K562 (cell line): ENCODE data around the gene RNF152. TPM values are rescaled to one million over a fixed set of nuclear protein-coding genes. Genes with fewer than 3 reads are reported as not detected.

Experiments used
- ATAC-seq: fragments of 200-7000 bp; cut with Tn5 transposase; 3 replicates; pipeline ENCODE4 v1.9.1; 2020; ENCODE audit warnings: moderate library complexity
- BruUV-seq: library from RNA; stranded (reverse); fragments of 400-500 nt; replicated peaks from 2 replicates; lab custom pipeline; 2021; lab: Mats Ljungman, UMichigan
- CTCF ChIA-PET: fragments of 300-600 bp; formaldehyde crosslinking; extraction: SDS; loops from one replicate; lab custom pipeline; 2021; ENCODE audit warnings: low intra/inter-chr PET ratio; lab: Yijun Ruan, JAX
- POLR2A ChIA-PET: fragments of 300-600, 350-650 bp; sonication (Branson Sonifier 250); formaldehyde crosslinking; extraction: SDS; loops from one replicate; lab custom pipeline; 2021; ENCODE audit warnings: antibody characterized with exemption, inconsistent platforms; lab: Yijun Ruan, JAX
- DNase-seq, 4 experiments: peaks; one replicate each; pipeline versions ENCODE4 v3.0.0 to v3.0.0-alpha.2; 2011 to 2018; ENCODE audit warnings: low spot score in 3 of 4, mixed read lengths in 3 of 4; ENCODE audit errors: extremely low read depth in 1 of 4
- FAIRE-seq: peaks from 2 replicates; lab custom pipeline; 2011; peaks lifted over from hg19 to GRCh38; lab: Jason Lieb, UNC
- H2AFZ ChIP-seq: 2 replicates; pipeline ENCODE4 v1.6.0; 2011; ENCODE audit warnings: low read depth, low read length, control low read depth, inconsistent platforms
- H3K27ac ChIP-seq: fragments of 200-600 bp; 3 replicates; pipeline ENCODE4 v1.8.0; 2011; ENCODE audit warnings: low read depth, mild to moderate bottlenecking, control low read depth, inconsistent platforms, low read length, moderate library complexity, mixed read lengths; ENCODE audit errors: extremely low read depth
- H3K27me3 ChIP-seq, 2 experiments: fragments of 300-600 bp in 1 of 2; 2 replicates in 1 of 2; 3 replicates in 1 of 2; pipeline versions ENCODE4 v1.6.0 to v1.8.0; 2011; ENCODE audit warnings: inconsistent platforms in 2 of 2, low read length in 2 of 2, mild to moderate bottlenecking in 1 of 2, mixed read lengths in 1 of 2, moderate library complexity in 1 of 2; ENCODE audit not compliant: control insufficient read depth in 2 of 2, insufficient read depth in 2 of 2
- H3K36me3 ChIP-seq: fragments of 300-600 bp; 3 replicates; pipeline ENCODE4 v1.8.0; 2011; ENCODE audit warnings: mild to moderate bottlenecking, low read length, inconsistent platforms; ENCODE audit not compliant: control insufficient read depth, insufficient read depth
- H3K4me1 ChIP-seq, 2 experiments: fragments of 200-600 bp in 1 of 2; replicated peaks in 1 of 2; 2 replicates in 1 of 2; 3 replicates in 1 of 2; pipeline versions ENCODE4 v1.5.1 to v1.8.0; 2011; ENCODE audit warnings: inconsistent platforms in 2 of 2, low read length in 2 of 2, mild to moderate bottlenecking in 1 of 2, mixed read lengths in 1 of 2, moderate library complexity in 1 of 2; ENCODE audit not compliant: control insufficient read depth in 2 of 2, insufficient read depth in 2 of 2
- H3K4me2 ChIP-seq: 2 replicates; pipeline ENCODE4 v1.6.1; 2011; ENCODE audit warnings: low read length, control low read depth, inconsistent platforms, mixed read lengths; ENCODE audit not compliant: insufficient read depth
- H3K4me3 ChIP-seq: fragments of 200-600 bp; sonication (generic), shearing (Covaris generic); 2 replicates; pipeline ENCODE4 v1.5.1; 2016; ENCODE audit warnings: control low read depth, inconsistent platforms
- H3K79me2 ChIP-seq: fragments of 200-600 bp; 3 replicates; pipeline ENCODE4 v1.8.0; 2011; ENCODE audit warnings: low read length, inconsistent platforms; ENCODE audit not compliant: control insufficient read depth, insufficient read depth
- H3K9ac ChIP-seq, 2 experiments: 2 replicates each; pipeline versions ENCODE4 v1.6.0 to v1.6.1; 2011; ENCODE audit warnings: low read depth in 2 of 2, low read length in 2 of 2, control low read depth in 1 of 2, inconsistent platforms in 1 of 2, mild to moderate bottlenecking in 1 of 2, mixed read lengths in 1 of 2; ENCODE audit not compliant: insufficient read depth in 1 of 2
- H3K9me1 ChIP-seq: one replicate; pipeline ENCODE4 v1.6.0; 2011; ENCODE audit warnings: inconsistent platforms, mild to moderate bottlenecking, low read length, moderate library complexity; ENCODE audit not compliant: control insufficient read depth, insufficient read depth
- H3K9me3 ChIP-seq: replicated peaks from 2 replicates; pipeline ENCODE4 v1.5.1; 2011; ENCODE audit warnings: low read depth, low read length, inconsistent platforms; ENCODE audit not compliant: control insufficient read depth, insufficient read depth
- H4K20me1 ChIP-seq: replicated peaks from 2 replicates; pipeline ENCODE4 v1.6.1; 2011; ENCODE audit warnings: low read length, inconsistent platforms, mixed read lengths; ENCODE audit not compliant: control insufficient read depth, insufficient read depth
- MCM3 ChIP-seq: fragments of 450-650 bp; IDR thresholded peaks from 2 replicates; pipeline ENCODE4 v1.6.1; 2016
- NR2C2 ChIP-seq, 2 experiments: fragments of 200-800 bp in 1 of 2; sonication (Bioruptor generic) in 1 of 2; sonication (generic) in 1 of 2; formaldehyde crosslinking in 1 of 2; IDR thresholded peaks; 2 replicates each; pipeline versions ENCODE4 v1.6.1 to v1.8.0; 2016 to 2022; ENCODE audit warnings: mild to moderate bottlenecking in 1 of 2, missing compliant biosample characterization in 1 of 2, missing genetic modification characterization in 1 of 2, missing genetic modification reagents in 1 of 2
- RBM22 ChIP-seq: fragments of 200-400 bp; formaldehyde crosslinking; IDR thresholded peaks from 2 replicates; pipeline ENCODE4 v1.6.1; 2018; ENCODE audit warnings: low read length, low read depth; ENCODE audit not compliant: poor library complexity, severe bottlenecking
- SLC30A9 ChIP-seq: fragments of 250-450 bp; sonication (Bioruptor Pico); IDR thresholded peaks from 2 replicates; pipeline ENCODE4 v1.8.0; 2022; ENCODE audit warnings: mild to moderate bottlenecking, moderate library complexity
- SREBF2 ChIP-seq: sonication (generic); formaldehyde crosslinking; IDR thresholded peaks from 2 replicates; pipeline ENCODE4 v1.4.0; 2020; ENCODE audit warnings: mild to moderate bottlenecking, missing genetic modification reagents
- ZNF316 ChIP-seq: fragments of 450-650 bp; IDR thresholded peaks from 2 replicates; pipeline ENCODE4 v1.6.1; 2016
- ZNF76 ChIP-seq: fragments of 250-450 bp; sonication (Bioruptor Pico); IDR thresholded peaks from 2 replicates; pipeline ENCODE4 v1.4.0; 2020; ENCODE audit warnings: mild to moderate bottlenecking, moderate library complexity, borderline replicate concordance
- WGBS: fragments of 100-300 bp; shearing (Covaris generic); methylation state at CpG from one replicate; pipeline ENCODE4 v1.1.6; 2016; ENCODE audit warnings: low coverage, mixed read lengths; ENCODE audit not compliant: insufficient coverage; ENCODE audit errors: missing lambda C conversion rate; 5-methylcytosine and 5-hydroxymethylcytosine counted together
- in situ Hi-C: fragments of 300-500 bp; cut with MboI; formaldehyde crosslinking; loops from 4 replicates; pipeline ENCODE4 v1.15.0; 2018; ENCODE audit warnings: inconsistent platforms, mixed read lengths
- intact Hi-C: fragments of 100-400 bp; cut with micrococcal nuclease; formaldehyde crosslinking; loops from 2 replicates; pipeline ENCODE4 v1.14.2; 2022
- polyA plus RNA-seq, 8 experiments: library from polyadenylated mRNA; depleted of rRNA in 4 of 8; stranded (reverse) in 5 of 8; unstranded in 3 of 8; fragments of >200 nt; fragmentation: Nextera tagmentation in 2 of 8; fragmentation: Illumina TruSeq in 1 of 8; extraction: Ambion mirVana in 2 of 8; extraction: Trizol in 1 of 8; gene quantifications; 2 replicates each; pipeline versions ENCODE4 v1.2.1 to v1.2.3, GENCODE V29; 2011 to 2014; ENCODE audit warnings: inconsistent platforms in 1 of 8, missing spikeins in 1 of 8
- total RNA-seq, 7 experiments: library from RNA; depleted of rRNA in 6 of 7; stranded (reverse); fragments of >200 nt in 6 of 7; fragmentation: Illumina TruSeq in 2 of 7; extraction: Trizol in 2 of 7; gene quantifications; 2 replicates each; pipeline versions ENCODE4 v1.2.1 to v1.2.3, GENCODE V29; 2011 to 2021; ENCODE audit warnings: low replicate concordance in 1 of 7
- TF ChIP-seq, protein P1 (sequence below), 2 experiments: IDR thresholded peaks in 1 of 2; conservative IDR thresholded peaks in 1 of 2; 2 replicates each; pipeline ENCODE4 v1.6.1; 2016; ENCODE audit warnings: low read depth in 2 of 2, mild to moderate bottlenecking in 1 of 2, missing compliant biosample characterization in 1 of 2, missing genetic modification characterization in 1 of 2, moderate library complexity in 1 of 2
- TF ChIP-seq, protein P2 (sequence below): IDR thresholded peaks from 2 replicates; pipeline ENCODE4 v1.6.1; 2011; ENCODE audit warnings: borderline replicate concordance, low read depth, mild to moderate bottlenecking, moderate library complexity, low read length; ENCODE audit not compliant: insufficient read depth, poor library complexity, severe bottlenecking
- TF ChIP-seq, protein P3 (sequence below): fragments of 200-800 bp; sonication (Bioruptor generic); IDR thresholded peaks from 2 replicates; pipeline ENCODE4 v1.6.1; 2016; ENCODE audit warnings: missing genetic modification characterization, missing compliant biosample characterization

The RNF152 gene
- total and polyA plus RNA-seq, 9 of the 15 experiments (the other 6 are each of a cell fraction or from before 2014, with no cell fraction given): 0.04 to 0.05 TPM; not detected in 7

DNA sequence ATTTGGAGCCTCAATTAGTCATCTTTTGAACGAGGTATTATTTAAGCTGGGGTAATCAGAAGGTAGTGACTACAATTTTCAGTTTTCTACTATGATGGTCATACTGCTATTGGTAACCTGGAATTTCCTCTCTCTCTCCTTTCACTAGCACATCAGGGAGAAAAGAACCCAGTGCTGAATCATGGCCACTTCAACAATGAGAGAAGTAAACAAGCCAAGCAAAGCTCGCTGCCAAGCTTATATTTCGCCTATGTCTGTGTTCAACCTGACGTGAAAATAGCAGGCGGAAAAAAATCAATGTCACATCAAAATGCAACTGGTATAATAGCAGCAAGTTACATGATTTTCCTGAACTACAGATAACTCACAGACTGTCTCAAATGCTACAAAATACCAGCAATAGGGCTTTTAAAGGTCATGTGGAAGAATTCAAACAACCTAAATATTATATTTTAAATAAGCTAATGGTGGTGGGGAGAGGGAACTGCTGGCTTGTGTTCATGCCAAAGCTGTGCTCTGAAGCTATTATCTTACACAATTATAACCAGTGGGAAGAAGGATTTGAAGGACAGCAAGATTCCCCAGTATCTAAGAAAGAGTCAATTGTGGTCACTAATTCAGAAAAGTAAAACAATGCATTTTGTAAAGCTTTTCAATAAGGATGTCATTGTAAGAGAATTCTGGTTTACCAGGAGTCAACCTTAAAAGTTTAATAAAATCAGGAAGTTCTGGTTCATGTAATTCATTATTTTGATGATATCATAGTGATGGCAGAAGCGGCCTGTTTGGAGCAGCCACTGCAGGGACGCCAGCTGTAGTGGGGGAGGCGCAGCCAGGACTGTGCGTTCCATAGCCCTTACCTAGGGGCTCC, 38.0 kb downstream of the RNF152 start:
- in situ Hi-C loops (no loop called here), intact Hi-C loops (no loop called here)
- 0 out of 5 replicates have a peak, but pooled peaks cover 0 to 7% of the 10 kb centered on the region in 2 experiments for H3K27me3 ChIP-seq
- no peaks in the 10 kb centered on the region for H4K20me1 ChIP-seq
- H3K4me3 ChIP-seq: no peak overlapping the region
- ChIA-PET POLR2A (no interaction called here), CTCF (no interaction called here)
- BruUV-seq: no TSS peak
- H3K9ac ChIP-seq: no peak overlapping the region
- WGBS: 0% methylated on average over 9 of the region's 9 CpGs
- FAIRE-seq (no peak), DNase-seq (no peak), ATAC-seq (no peak)
- no peak overlapping the region for H3K27ac ChIP-seq
- no peak overlapping the region for H3K4me2 ChIP-seq
- no peaks in the 10 kb centered on the region for H3K4me1 ChIP-seq
- no peaks in the 10 kb centered on the region for H3K9me3 ChIP-seq
- no peak overlapping the region for H2AFZ ChIP-seq
- no peaks in the 10 kb centered on the region for H3K9me1 ChIP-seq
- H3K79me2 ChIP-seq: no peaks in the 10 kb centered on the region
- no peaks in the 10 kb centered on the region for H3K36me3 ChIP-seq
- TF ChIP-seq, protein P1, sequence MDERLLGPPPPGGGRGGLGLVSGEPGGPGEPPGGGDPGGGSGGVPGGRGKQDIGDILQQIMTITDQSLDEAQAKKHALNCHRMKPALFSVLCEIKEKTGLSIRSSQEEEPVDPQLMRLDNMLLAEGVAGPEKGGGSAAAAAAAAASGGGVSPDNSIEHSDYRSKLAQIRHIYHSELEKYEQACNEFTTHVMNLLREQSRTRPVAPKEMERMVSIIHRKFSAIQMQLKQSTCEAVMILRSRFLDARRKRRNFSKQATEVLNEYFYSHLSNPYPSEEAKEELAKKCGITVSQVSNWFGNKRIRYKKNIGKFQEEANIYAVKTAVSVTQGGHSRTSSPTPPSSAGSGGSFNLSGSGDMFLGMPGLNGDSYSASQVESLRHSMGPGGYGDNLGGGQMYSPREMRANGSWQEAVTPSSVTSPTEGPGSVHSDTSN (CRISPR knock-in tag; IDR thresholded peaks at IDR 0.05; ENCODE audit: low read depth): no peak
- TF ChIP-seq, protein P1 (tag; conservative IDR thresholded peaks at IDR 0.05; ENCODE audit: low read depth): no peak
- no peak for TF ChIP-seq RBM22
- no peak for TF ChIP-seq NR2C2 (CRISPR knock-in tag; IDR thresholded peaks at IDR 0.05)
- no peak for TF ChIP-seq NR2C2 (tag; IDR thresholded peaks at IDR 0.05)
- TF ChIP-seq, protein P2, sequence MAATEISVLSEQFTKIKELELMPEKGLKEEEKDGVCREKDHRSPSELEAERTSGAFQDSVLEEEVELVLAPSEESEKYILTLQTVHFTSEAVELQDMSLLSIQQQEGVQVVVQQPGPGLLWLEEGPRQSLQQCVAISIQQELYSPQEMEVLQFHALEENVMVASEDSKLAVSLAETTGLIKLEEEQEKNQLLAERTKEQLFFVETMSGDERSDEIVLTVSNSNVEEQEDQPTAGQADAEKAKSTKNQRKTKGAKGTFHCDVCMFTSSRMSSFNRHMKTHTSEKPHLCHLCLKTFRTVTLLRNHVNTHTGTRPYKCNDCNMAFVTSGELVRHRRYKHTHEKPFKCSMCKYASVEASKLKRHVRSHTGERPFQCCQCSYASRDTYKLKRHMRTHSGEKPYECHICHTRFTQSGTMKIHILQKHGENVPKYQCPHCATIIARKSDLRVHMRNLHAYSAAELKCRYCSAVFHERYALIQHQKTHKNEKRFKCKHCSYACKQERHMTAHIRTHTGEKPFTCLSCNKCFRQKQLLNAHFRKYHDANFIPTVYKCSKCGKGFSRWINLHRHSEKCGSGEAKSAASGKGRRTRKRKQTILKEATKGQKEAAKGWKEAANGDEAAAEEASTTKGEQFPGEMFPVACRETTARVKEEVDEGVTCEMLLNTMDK: no peak
- no peak for TF ChIP-seq MCM3
- TF ChIP-seq, protein P3, sequence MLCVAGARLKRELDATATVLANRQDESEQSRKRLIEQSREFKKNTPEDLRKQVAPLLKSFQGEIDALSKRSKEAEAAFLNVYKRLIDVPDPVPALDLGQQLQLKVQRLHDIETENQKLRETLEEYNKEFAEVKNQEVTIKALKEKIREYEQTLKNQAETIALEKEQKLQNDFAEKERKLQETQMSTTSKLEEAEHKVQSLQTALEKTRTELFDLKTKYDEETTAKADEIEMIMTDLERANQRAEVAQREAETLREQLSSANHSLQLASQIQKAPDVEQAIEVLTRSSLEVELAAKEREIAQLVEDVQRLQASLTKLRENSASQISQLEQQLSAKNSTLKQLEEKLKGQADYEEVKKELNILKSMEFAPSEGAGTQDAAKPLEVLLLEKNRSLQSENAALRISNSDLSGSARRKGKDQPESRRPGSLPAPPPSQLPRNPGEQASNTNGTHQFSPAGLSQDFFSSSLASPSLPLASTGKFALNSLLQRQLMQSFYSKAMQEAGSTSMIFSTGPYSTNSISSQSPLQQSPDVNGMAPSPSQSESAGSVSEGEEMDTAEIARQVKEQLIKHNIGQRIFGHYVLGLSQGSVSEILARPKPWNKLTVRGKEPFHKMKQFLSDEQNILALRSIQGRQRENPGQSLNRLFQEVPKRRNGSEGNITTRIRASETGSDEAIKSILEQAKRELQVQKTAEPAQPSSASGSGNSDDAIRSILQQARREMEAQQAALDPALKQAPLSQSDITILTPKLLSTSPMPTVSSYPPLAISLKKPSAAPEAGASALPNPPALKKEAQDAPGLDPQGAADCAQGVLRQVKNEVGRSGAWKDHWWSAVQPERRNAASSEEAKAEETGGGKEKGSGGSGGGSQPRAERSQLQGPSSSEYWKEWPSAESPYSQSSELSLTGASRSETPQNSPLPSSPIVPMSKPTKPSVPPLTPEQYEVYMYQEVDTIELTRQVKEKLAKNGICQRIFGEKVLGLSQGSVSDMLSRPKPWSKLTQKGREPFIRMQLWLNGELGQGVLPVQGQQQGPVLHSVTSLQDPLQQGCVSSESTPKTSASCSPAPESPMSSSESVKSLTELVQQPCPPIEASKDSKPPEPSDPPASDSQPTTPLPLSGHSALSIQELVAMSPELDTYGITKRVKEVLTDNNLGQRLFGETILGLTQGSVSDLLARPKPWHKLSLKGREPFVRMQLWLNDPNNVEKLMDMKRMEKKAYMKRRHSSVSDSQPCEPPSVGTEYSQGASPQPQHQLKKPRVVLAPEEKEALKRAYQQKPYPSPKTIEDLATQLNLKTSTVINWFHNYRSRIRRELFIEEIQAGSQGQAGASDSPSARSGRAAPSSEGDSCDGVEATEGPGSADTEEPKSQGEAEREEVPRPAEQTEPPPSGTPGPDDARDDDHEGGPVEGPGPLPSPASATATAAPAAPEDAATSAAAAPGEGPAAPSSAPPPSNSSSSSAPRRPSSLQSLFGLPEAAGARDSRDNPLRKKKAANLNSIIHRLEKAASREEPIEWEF (CRISPR knock-in tag): no peak
- TF ChIP-seq ZNF76 (CRISPR knock-in tag): no peak
- no peak for TF ChIP-seq SLC30A9
- no peak for TF ChIP-seq SREBF2
- TF ChIP-seq ZNF316: no peak
